COLO668 (cell line): Measurements from ENCODE around the gene C6orf62.
"Not testable (repeated sequence)": the region's sequence is repeated elsewhere in the genome, so short reads cannot be mapped to it uniquely, and the experiment has no call there.

Experiments
- DNase-seq: peaks from one replicate; lab custom pipeline; 2025; ENCODE audit not compliant: unreplicated experiment; lab: John Stamatoyannopoulos, UW

The C6orf62 gene

DNA sequence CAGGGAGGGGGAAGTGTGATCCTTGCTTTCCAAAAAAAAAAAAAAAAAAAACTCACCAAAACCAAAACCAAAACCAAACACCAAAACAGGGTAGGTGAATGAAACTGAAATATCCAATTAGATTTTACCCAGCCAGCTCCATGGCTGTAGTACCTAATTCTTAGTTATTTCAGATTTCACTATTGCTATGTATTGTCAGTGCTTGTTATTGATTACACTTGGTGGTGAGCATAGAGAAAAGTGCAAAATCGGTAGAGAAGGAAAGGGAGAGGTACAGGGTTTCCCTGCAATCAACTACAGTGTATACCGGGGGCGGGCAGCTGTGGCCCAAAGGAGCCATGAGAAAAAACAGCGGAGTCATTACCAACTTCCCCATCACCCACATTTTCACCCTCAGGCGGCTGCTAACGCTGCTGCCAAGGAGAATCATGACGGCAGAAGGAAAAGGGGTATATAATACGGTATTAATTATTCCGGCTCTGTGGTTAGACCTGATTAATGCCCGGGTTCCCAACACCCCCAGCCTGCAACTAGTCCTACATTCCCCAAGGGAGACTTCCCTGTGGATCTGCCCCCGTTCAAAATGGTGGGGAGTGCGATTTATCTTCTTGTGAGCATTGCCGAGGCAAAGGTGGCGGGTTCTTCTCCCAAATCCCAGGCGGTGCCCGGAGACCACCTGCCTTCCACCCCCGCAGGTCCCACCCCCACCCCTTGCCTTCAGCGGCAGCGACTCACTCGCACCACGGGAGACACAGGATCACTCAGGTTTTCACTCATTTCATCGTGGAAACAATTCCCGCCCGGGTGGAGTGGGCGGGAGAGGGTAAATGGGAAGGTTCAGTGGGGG, at the start of gene C6orf62:
C6orf62 (minus strand) TSS at position 30 of the 847 bp plus-strand sequence. CDS start 486 bp downstream, outside the sequence.
- DNase-seq: peak; percentile 13

DNA sequence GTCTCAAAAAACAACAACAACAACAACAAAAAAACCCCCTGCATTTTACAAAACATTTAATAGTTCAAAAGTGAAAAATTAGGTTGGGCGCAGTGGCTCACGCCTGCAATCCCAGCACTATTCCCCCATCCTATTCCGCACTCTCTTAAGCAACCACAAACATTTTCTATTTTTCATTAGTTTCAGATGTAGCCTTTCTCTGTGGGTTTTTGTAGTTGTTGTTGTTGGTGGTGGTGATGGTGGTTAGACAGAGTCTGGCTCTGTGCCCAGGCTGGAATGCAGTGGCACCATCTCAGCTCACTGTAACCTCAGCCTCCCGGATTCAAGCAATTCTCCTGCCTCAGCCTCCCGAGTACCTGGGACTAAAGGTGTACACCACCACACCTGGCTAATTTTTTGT, 49.4 kb upstream of the C6orf62 start:
- no peak for DNase-seq

DNA sequence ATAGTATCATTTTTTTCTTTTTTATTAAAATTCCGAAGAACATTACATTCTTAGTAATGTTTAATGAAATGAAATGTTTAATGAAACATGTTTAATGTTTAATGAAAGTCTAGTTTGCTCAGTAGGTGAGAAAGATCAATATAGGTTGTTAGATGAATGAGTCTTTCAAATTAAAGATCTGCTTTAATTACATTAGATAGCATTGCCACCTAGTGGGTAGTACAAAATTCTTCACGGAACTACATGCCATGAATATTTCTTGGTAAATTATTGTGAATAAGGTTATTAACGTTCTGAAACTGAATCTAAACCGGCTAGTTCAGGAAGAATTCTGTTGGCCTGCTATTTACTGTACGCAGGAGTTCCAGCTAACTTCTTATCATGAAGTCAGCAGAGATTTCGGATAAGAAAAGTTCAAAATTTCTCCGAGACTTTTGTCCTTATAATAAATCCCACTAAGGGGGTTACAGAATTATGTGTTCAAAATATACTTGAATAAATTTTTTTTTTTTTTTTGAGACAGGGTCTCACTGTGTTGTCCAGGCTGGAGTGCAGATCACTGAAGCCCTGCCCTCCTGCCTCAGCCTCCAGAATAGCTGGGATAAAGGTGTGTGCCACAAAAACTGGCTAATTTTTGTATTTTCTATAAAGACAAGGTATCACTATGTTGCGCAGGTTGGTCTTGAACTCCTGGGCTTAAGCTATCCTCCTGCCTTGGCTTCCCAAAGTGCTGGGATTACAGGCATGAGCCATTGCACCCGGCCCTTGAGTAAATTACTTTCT, 47.9 kb upstream of the C6orf62 start:
- DNase-seq: no peak

DNA sequence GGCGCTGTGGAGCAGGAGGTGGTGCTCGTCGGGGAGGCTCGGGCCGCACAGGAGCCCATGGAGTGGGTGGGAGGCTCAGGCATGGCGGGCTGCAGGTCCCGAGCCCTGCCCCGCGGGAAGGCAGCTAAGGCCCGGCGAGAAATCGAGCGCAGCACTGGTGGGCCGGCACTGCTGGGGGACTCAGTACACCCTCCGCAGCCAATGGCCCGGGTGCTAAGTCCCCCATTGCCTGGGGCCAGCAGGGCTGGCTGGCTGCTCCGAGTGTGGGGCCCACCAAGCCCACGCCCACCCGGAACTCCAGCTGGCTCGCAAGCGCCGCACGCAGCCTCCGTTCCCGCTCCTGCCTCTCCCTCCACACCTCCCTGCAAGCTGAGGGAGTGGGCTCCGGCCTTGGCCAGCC, 47.0 kb upstream of the C6orf62 start:
- not testable (repeated sequence) for DNase-seq

DNA sequence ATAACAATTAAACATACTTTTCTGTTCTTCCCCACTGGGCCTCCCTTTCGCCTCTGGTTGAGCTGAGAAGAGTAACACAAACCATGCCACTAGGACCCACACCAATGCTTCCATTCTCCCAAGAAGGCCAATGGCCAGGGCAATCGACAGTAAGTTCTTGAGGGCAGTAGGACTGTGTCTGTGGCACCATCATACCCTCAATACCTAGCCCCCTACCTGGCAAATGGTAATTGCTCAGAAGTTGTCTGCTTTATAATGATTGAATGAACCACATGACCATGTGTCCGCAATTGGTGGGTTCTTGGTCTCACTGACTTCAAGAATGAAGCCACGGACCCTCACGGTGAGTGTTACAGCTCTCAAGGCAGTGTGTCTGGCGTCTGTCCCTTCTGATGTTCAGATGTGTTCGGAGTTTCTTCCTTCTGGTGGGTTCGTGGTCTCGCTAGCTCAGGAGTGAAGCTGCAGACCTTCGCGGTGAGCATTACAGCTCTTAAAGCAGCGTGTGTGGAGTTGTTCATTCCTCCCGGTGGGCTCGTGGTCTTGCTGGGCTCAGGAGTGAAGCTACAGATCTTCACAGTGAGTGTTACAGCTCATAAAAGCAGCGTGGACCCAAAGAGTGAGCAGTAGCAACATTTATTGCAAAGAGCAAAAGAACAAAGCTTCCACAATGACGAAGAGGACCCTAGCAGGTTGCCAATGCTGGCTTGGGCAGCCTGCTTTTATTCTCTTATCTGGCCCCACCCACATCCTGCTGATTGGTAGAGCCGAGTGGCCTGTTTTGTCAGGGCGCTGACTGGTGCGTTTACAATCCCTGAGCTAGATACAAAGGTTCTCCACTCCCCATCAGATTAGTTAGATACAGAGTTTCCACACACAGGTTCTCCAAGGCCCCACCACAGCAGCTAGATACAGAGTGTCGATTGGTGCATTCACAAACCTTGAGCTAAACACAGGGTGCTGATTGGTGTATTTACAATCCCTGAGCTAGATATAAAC, 46.2 kb upstream of the C6orf62 start:
- DNase-seq: not testable (repeated sequence)

DNA sequence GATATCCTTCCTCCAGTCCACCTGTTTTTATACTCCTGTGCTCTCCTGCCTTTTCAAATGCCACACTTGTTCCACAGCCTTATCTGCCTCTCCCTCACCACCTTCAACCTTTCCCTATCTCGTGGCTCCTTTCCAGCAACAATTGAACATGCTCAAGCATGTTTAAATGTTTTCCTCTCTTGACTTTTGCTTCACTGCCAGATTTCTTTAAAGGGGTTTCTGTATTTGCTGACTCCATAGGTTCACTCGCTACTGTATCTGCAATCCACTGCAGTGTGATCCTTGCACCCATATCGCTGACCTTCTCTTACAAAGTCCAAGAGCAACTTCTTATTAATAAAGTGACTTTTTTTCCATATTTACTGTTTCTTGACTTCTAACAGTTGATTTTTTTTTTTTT, 44.6 kb upstream of the C6orf62 start:
- no peak for DNase-seq

DNA sequence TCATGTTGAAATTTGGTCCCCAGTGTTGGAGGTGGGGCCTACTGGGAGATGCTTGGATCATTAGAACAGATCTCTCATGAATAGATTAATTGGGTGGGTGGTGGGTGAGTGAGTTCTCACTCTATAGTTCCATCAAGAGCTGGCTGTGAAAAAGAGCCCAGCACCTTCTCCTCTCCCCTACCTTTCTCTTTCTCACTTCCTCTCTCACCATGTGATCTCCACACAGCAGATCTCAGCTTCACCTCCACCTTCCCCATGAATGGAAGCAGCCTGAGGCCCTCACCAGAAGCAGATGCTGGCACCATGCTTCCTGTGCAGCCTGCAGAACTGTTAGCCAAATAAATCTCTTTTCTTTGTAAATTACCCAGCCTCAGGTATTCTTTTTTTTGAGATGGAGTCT, 42.9 kb upstream of the C6orf62 start:
- DNase-seq: no peak

DNA sequence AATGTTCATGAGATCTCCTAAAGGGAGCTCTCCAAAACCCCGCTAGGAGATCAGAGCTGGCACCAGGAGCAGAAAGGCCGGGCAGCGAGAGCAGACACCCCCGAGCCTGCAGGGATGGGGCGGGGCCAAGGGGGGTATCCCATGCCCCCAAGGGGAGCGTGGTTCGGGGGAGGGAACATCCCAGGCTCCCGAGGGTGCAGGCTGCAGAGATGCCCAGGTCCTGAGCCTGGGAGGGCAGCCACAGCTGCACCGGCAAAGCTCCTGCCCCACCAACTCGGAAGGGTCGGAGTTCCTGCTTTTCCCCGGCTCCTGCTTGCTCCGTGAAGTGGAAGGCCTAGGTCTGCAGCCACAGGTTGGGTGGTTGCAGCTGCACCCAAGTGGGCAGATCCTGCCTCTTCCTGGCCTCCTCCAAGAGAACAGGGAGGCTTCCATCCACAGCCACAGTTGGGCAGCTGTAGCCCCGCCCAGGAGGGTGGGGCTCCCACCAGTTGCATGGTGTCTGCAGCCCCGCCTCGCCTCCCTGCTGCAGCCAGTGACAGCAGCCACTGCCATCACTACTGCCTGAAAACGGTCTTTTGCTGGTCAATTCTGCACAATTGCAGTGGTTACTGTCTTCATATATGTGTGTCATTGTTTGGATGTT, 42.4 kb upstream of the C6orf62 start:
- DNase-seq: peak; percentile 1

DNA sequence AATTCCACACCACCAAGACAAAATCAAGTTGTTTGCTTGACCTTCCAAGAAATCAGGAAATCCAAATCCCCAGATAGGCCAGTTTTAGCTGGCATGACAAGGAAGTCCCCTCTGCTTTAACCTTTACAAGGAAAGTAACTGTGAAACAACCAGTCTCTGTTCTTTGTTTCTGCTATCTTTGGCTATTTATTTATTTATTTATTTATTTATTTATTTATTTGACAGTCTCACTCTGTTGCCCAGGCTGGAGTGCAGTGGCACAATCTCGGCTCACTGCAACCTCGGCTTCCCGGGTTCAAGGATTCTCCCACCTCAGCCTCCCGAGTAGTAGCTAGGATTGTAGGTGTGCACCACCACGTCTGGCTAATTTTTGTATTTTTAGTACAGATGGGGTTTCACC, 41.3 kb upstream of the C6orf62 start:
- no peak for DNase-seq

DNA sequence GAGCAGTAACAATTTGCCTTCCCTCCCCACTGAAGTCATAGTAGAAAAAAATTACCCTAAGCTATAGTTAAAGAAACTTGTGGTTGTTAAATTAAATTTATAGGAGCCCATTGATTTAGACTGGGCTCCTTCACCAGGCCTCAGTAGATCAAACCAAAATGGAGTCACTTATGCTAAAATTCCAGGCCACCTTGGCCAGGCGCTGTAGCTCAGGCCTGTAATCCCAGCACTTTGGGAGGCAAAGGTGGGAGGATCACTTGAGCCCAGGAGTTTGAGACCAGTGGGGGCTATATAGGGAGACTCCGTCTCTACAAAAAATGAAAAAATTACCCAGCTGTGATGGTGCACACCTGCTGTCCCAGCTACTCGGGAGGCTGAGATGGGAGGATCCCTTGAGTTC, 40.8 kb upstream of the C6orf62 start:
- DNase-seq: no peak

DNA sequence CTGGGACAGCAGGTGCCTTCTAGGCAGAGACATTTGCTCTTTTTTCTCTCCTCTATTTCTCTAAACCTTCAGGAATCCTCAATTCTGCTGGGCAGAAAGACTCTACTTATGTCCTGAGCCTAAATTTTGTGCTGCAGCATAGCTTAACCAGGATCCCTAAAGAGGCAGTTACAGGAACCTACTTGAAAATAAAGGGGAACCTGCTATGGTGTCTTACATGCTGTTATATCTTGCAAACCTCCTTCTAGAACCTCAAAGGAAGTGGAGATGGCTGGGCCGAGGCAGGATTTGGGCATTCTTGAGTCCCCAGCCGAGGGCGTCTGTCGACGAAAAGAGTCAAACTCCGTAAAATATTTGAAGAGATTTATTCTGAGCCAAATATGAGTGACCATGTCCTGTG, 38.7 kb upstream of the C6orf62 start:
- DNase-seq: no peak

DNA sequence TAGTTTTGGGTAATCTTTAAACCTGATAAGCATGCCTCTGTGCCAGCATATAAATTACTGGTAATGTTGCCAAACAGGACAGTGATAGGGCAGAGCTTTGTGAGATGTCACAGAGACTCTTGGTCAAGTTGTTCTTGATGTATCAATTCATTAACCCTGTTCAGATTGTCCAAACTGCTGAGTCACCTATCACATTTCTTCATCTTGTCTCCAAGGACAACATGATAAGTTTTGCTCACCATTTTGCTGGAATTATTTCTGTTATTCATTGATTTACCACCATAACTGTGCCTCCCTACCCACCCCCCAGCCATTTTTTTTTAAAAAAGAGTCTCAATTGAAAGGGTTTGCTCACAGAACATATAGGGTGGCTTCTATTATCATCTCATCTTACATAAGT, 36.3 kb upstream of the C6orf62 start:
- no peak for DNase-seq

DNA sequence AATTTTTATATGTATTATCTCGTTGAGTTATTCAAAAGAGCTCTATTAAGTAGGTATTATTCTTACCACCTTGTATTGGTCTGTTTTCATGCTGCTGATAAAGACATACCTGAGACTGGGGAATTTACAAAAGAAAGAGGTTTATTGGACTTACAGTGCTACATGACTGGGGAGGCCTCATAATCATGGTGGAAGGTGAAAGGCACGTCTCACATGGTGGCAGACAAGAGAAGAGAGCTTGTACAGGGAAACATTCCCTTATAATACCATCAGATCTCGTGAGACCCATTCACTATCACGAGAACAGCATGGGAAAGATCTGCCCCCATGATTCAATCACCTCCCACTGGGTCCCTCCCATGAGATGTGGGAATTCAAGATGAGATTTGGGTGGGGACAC, 35.4 kb upstream of the C6orf62 start:
- DNase-seq: not testable (repeated sequence)

DNA sequence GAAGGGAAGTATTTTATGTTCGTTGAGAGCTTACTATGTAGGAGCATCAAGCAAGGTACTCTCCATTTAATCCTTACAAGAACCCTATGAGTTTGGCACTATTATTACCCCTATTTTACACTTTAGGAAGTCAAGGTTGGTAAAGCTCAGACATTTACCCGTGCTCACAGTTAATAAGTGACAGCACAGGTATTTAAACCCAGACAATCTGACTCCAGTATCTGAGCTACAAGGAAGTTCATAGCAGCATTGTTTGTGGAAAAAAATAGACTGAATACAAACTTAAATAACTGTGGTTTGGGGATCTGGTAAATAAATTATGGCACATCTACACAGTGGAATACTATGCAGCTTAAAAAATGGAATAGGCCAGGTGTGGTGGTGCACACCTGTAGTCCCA, 34.6 kb upstream of the C6orf62 start:
- DNase-seq: no peak

DNA sequence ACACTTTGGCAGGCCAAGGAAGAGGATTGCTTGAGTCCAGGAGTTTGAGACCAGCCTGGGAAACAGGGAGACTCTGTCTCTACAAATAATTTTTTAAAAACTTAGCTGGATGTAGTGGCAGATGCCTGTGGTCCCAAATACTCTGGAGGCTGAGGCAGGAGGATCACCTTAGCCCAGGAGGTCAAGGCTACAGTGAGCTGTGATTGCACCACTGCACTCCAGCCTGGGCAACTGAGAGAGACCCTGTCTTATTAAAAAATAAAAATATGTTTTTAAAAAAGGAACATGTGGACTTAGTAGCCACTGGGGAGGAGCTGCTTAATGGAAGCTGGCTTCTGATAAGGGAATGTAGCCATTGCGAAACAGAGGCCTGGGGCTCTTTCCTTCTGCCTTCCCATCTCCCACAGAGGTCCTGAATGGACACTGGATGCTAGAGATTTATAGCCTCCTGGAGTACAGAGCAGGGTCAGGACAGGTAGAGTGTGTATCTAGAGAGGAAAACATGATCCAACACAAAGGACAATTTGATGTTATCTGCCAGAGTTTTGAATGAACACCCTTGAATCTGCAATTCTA, 34.1 kb upstream of the C6orf62 start:
- DNase-seq: no peak

DNA sequence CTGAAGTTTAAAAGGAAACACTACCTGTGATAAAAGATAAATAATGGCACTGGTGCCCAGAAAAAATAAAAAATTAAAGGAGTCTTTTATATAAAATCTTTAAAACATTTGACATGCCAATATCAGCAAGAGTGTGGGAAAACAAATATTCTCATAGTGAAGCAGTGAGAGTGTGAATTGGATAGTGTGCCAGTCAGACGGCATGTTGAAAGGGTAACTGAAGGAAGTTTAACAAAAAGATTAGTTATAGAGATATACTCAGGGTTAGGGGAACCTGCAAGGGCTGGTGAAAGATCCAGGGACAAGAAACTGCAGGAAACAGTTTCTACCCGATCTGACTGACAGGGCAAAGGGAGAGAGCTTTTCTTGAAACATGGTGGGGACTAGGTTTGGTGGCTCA, 33.5 kb upstream of the C6orf62 start:
- no peak for DNase-seq

DNA sequence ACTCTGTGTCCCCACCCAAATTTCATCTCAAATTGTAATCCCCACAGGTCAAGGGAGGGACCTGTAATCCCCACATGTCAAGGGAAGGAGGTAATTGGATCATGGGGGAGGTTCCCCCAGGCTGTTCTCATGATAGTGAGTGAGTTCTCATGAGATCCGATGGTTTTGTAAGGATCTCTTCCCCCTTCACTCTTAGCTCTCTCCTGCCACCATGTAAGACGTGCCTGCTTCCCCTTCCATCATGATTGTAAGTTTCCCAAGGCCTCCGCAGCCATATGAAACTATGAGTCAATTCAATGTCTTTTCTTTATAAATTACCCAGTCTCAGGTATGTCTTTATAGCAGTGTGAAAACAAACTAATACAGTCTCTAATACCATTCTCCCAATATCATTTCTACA, 31.9 kb upstream of the C6orf62 start:
- not testable (repeated sequence) for DNase-seq

DNA sequence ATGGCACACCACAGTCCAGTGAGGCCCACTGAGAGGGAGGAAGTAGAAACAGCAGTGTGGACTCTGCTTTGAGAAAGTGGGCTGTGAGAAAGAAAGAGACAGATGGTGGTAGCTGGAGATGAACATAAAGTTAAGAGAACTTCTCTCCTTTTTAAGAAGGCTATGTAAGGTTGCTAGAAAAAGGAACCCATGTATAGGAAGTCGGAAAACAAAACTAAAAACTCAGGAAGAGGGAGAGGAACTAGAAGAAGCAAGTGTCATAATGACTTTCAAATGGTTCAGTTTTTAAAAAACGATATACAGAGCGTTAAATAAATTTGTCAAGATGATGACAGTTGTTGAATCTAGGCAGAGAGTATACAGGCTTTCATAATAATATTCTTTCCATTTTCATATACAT, 30.3 kb upstream of the C6orf62 start:
- DNase-seq: no peak

DNA sequence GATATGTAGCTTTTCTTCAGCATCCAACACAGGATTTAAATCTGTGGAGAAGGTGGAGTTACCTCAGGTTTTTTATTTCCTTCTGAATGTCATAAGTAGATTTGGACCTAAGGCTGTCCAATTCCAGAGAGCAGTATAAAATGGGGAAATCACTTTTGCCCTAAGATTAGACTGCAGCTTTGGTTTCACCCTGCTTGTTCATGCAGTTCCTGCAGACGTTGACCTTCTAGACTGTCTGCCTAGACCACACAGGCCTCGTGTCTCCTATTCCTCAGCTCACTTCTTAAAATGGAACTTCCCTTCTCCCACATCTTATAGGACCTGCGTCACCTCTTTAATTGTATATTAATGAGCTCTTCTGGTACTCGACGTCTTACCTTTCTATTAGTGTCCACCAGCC, 26.0 kb upstream of the C6orf62 start:
- no peak for DNase-seq

DNA sequence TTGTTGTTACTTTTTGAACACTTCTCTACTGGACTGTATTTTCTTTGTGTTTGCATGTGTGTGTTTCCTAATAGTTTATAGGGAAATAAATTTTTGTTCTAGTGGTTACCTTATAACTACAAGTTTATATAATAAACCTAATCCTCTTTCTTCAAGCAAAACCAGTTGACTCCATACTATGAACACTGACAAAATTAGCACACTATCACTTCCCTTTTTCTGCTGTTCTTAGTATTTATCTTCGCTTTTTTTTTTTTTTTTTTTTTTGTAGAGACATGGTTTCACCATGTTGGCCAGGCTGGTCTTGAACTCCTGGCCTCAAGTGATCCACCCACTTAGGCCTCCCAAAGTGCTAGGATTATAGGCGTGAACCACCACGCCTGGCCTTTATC, 25.0 kb upstream of the C6orf62 start:
- no peak for DNase-seq
